ENCODE measurements around the gene YBX1. TPM values are rescaled to one million over a fixed set of nuclear protein-coding genes. Genes with fewer than 3 reads are reported as not detected.
"Not testable (repeated sequence)": the region's sequence is repeated elsewhere in the genome, so short reads cannot be mapped to it uniquely, and the experiment has no call there.

The YBX1 gene
- total RNA-seq, 1 donor from 2014 or later = 741 TPM

- H3K4me1 Mint-ChIP-seq (ENCODE audit: unreplicated experiment) = no peaks in the 10 kb centered on the region
- peaks cover 11% of the 10 kb centered on the region for H3K27me3 Mint-ChIP-seq (ENCODE audit: unreplicated experiment)
- no peak for DNase-seq (ENCODE audit: low spot score)
- peak overlapping the region; percentile 77 for H3K4me3 Mint-ChIP-seq (ENCODE audit: unreplicated experiment)
- H3K36me3 Mint-ChIP-seq (ENCODE audit: low read depth, unreplicated experiment) = peaks cover 69% of the 10 kb centered on the region
- no peak for TF ChIP-seq CTCF (IDR thresholded peaks at IDR 0.05; ENCODE audit: unreplicated experiment)
- H3K9me3 Mint-ChIP-seq (ENCODE audit: unreplicated experiment) = peaks cover 4% of the 10 kb centered on the region
- H3K27ac Mint-ChIP-seq (ENCODE audit: unreplicated experiment) = peak overlapping the region; percentile 64
Observed at GRCh38 chr1:42750041-42750440, 67.8 kb downstream of the YBX1 start.

- Mint-ChIP-seq H3K27ac (ENCODE audit: unreplicated experiment) (peak overlapping the region; percentile 40), H3K36me3 (ENCODE audit: low read depth, unreplicated experiment) (peaks cover 73% of the 10 kb centered on the region), H3K4me3 (ENCODE audit: unreplicated experiment) (peak overlapping the region; percentile 35)
- not testable (repeated sequence) for H3K9me3 Mint-ChIP-seq (ENCODE audit: unreplicated experiment); DNase-seq (ENCODE audit: low spot score); H3K4me1 Mint-ChIP-seq (ENCODE audit: unreplicated experiment); H3K27me3 Mint-ChIP-seq (ENCODE audit: unreplicated experiment)
Observed at GRCh38 chr1:42751511-42752070, 69.4 kb downstream of the YBX1 start.

- H3K36me3 Mint-ChIP-seq (ENCODE audit: low read depth, unreplicated experiment) = peaks cover 78% of the 10 kb centered on the region
- H3K4me3 Mint-ChIP-seq (ENCODE audit: unreplicated experiment) = peak overlapping the region; percentile 37
- DNase-seq (ENCODE audit: low spot score) = no peak
- H3K4me1 Mint-ChIP-seq (ENCODE audit: unreplicated experiment) = peaks cover 7% of the 10 kb centered on the region
- TF ChIP-seq CTCF (IDR thresholded peaks at IDR 0.05; ENCODE audit: unreplicated experiment) = no peak
- H3K27ac Mint-ChIP-seq (ENCODE audit: unreplicated experiment) = no peak overlapping the region
- peaks cover 4% of the 10 kb centered on the region for H3K9me3 Mint-ChIP-seq (ENCODE audit: unreplicated experiment)
- peaks cover 8% of the 10 kb centered on the region for H3K27me3 Mint-ChIP-seq (ENCODE audit: unreplicated experiment)
Observed at GRCh38 chr1:42752284-42752683, 70.1 kb downstream of the YBX1 start.

- Mint-ChIP-seq H3K4me1 (ENCODE audit: unreplicated experiment) (peaks cover 11% of the 10 kb centered on the region), H3K27ac (ENCODE audit: unreplicated experiment) (no peak overlapping the region), H3K4me3 (ENCODE audit: unreplicated experiment) (no peak overlapping the region), H3K27me3 (ENCODE audit: unreplicated experiment) (peaks cover 9% of the 10 kb centered on the region), H3K36me3 (ENCODE audit: low read depth, unreplicated experiment) (peaks cover 84% of the 10 kb centered on the region), H3K9me3 (ENCODE audit: unreplicated experiment) (peaks cover 4% of the 10 kb centered on the region)
- no peak for DNase-seq (ENCODE audit: low spot score)
- no peak for TF ChIP-seq CTCF (IDR thresholded peaks at IDR 0.05; ENCODE audit: unreplicated experiment)
Observed at GRCh38 chr1:42753070-42753469, 70.9 kb downstream of the YBX1 start.

Other genes starting within 250 kb of the YBX1 start
- 1.1 TPM for gene ZMYND12, start 226.4 kb upstream of the YBX1 start, total RNA-seq (ENCODE audit: unreplicated experiment)
- gene PPCS, start 225.9 kb upstream of the YBX1 start, total RNA-seq (ENCODE audit: unreplicated experiment) = 32.2 TPM
- 3.4 TPM for gene CCDC30, start 219.1 kb upstream of the YBX1 start, total RNA-seq (ENCODE audit: unreplicated experiment)
- gene PPIH, start 24.0 kb upstream of the YBX1 start, total RNA-seq (ENCODE audit: unreplicated experiment) = 37.4 TPM
- not detected for gene CLDN19, start 57.8 kb downstream of the YBX1 start, total RNA-seq (ENCODE audit: unreplicated experiment)
- gene P3H1, start 84.6 kb downstream of the YBX1 start, total RNA-seq (ENCODE audit: unreplicated experiment) = 178 TPM
- 11.3 TPM for gene C1orf50, start 84.8 kb downstream of the YBX1 start, total RNA-seq (ENCODE audit: unreplicated experiment)
- gene TMEM269, start 102.6 kb downstream of the YBX1 start, total RNA-seq (ENCODE audit: unreplicated experiment) = 0.38 TPM
- 12.4 TPM for gene ERMAP, start 134.7 kb downstream of the YBX1 start, total RNA-seq (ENCODE audit: unreplicated experiment)
- gene SVBP, start 135.0 kb downstream of the YBX1 start, total RNA-seq (ENCODE audit: unreplicated experiment) = 55.1 TPM
- gene ZNF691, start 164.2 kb downstream of the YBX1 start, total RNA-seq (ENCODE audit: unreplicated experiment) = 12.0 TPM

All from endothelial cell (in vitro differentiated cells).